Mesendoderm (in vitro differentiated cells): ENCODE data around the gene LUC7L2.

Experiments
- DNase-seq: peaks from one replicate; pipeline ENCODE4 v3.0.0; 2013
- H2AK5ac ChIP-seq: 2 replicates; pipeline ENCODE4 v1.6.1; 2013; ENCODE audit warnings: low read length, inconsistent platforms
- H2BK120ac ChIP-seq: 2 replicates; pipeline ENCODE4 v1.6.1; 2013; ENCODE audit warnings: low read depth, mild to moderate bottlenecking, low read length, moderate library complexity, mixed read lengths
- H2BK15ac ChIP-seq: replicated peaks from 2 replicates; pipeline ENCODE4 v1.6.1; 2013; ENCODE audit warnings: low read depth, mild to moderate bottlenecking, moderate library complexity
- H2BK5ac ChIP-seq: 2 replicates; pipeline ENCODE4 v1.6.1; 2013; ENCODE audit warnings: low read length, inconsistent platforms
- H3K18ac ChIP-seq: 2 replicates; pipeline ENCODE4 v1.6.1; 2013; ENCODE audit warnings: mild to moderate bottlenecking, low read length, mixed read lengths
- H3K23ac ChIP-seq: one replicate; pipeline ENCODE4 v1.6.1; 2013; ENCODE audit warnings: low read length
- H3K27ac ChIP-seq: 2 replicates; pipeline ENCODE4 v1.5.1; 2013; ENCODE audit warnings: low read depth, mild to moderate bottlenecking, inconsistent platforms, low read length, moderate library complexity
- H3K27me3 ChIP-seq: 2 replicates; pipeline ENCODE4 v1.6.1; 2013; ENCODE audit warnings: low read length, control low read depth, mild to moderate bottlenecking, inconsistent platforms; ENCODE audit not compliant: insufficient read depth, poor library complexity
- H3K36me3 ChIP-seq: 2 replicates; pipeline ENCODE4 v1.6.1; 2013; ENCODE audit warnings: low read length, inconsistent platforms; ENCODE audit not compliant: control insufficient read depth, insufficient read depth
- H3K4ac ChIP-seq: one replicate; pipeline ENCODE4 v1.6.1; 2013; ENCODE audit warnings: low read depth, mild to moderate bottlenecking, low read length, moderate library complexity
- H3K4me1 ChIP-seq: 2 replicates; pipeline ENCODE4 v1.6.1; 2013; ENCODE audit warnings: low read depth, low read length, inconsistent platforms; ENCODE audit not compliant: control insufficient read depth
- H3K4me2 ChIP-seq: 2 replicates; pipeline ENCODE4 v1.6.1; 2013; ENCODE audit warnings: low read length
- H3K4me3 ChIP-seq: 2 replicates; pipeline ENCODE4 v1.5.1; 2013; ENCODE audit warnings: mild to moderate bottlenecking, low read length
- H3K56ac ChIP-seq: one replicate; pipeline ENCODE4 v1.6.1; 2013; ENCODE audit warnings: low read length
- H3K79me1 ChIP-seq: 2 replicates; pipeline ENCODE4 v1.6.1; 2013; ENCODE audit warnings: low read length, inconsistent platforms
- H3K79me2 ChIP-seq: 2 replicates; pipeline ENCODE4 v1.6.1; 2013; ENCODE audit warnings: mild to moderate bottlenecking, low read length; ENCODE audit not compliant: control insufficient read depth, insufficient read depth
- H3K9ac ChIP-seq: 2 replicates; pipeline ENCODE4 v1.6.1; 2013; ENCODE audit warnings: low read length, inconsistent platforms
- H4K5ac ChIP-seq: one replicate; pipeline ENCODE4 v1.6.1; 2013; ENCODE audit warnings: low read length
- H4K8ac ChIP-seq: one replicate; pipeline ENCODE4 v1.6.1; 2013; ENCODE audit warnings: low read depth, mild to moderate bottlenecking, control low read depth, low read length, moderate library complexity
- WGBS: extraction: QIAGEN DNeasy Blood & Tissue Kit; methylation state at CpG from one replicate; pipeline ENCODE4 v1.1.7; 2013; ENCODE audit warnings: low lambda C conversion rate, missing lambda C conversion rate; ENCODE audit not compliant: insufficient coverage; ENCODE audit errors: extremely low coverage; 5-methylcytosine and 5-hydroxymethylcytosine counted together

LUC7L2 gene

DNA sequence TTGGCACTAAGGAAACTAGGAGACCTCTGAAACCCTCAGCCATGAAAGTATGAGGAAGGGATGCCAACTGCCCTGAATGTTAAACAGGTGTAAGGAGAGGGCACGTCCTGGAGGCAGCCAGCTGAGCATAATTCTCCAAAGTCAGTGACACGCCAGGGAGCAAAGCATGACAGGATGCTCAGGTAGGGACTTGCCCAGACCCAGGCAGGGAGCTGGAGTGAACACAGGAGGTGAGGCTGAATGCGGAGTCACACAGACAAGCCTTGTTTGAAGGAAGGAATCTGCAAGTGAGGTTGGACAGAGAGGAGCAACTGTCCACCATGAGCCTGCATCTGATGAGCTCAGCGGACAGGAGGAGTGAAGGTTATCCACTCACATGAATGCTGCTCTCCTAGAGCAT, 82.3 kb downstream of the LUC7L2 start:
- Histone ChIP-seq H3K23ac (peak overlapping the region; percentile 97), H2BK120ac (no peak overlapping the region), H4K5ac (no peak overlapping the region), H3K27ac (no peak overlapping the region), H3K27me3 (no peaks in the 10 kb centered on the region), H3K56ac (no peak overlapping the region), H3K4me1 (no peaks in the 10 kb centered on the region), H3K36me3 (no peaks in the 10 kb centered on the region), H3K4ac (no peak overlapping the region), H3K4me3 (no peak overlapping the region), H4K8ac (no peak overlapping the region), H3K4me2 (no peak overlapping the region), H3K79me1 (no peaks in the 10 kb centered on the region), H2AK5ac (no peak overlapping the region), H3K79me2 (no peaks in the 10 kb centered on the region), H3K9ac (no peak overlapping the region), H3K18ac (no peak overlapping the region), H2BK5ac (no peak overlapping the region), H2BK15ac (no peak overlapping the region)
- no peak for DNase-seq
- no CpG with 5 or more reads among the region's 4 CpGs for WGBS

DNA sequence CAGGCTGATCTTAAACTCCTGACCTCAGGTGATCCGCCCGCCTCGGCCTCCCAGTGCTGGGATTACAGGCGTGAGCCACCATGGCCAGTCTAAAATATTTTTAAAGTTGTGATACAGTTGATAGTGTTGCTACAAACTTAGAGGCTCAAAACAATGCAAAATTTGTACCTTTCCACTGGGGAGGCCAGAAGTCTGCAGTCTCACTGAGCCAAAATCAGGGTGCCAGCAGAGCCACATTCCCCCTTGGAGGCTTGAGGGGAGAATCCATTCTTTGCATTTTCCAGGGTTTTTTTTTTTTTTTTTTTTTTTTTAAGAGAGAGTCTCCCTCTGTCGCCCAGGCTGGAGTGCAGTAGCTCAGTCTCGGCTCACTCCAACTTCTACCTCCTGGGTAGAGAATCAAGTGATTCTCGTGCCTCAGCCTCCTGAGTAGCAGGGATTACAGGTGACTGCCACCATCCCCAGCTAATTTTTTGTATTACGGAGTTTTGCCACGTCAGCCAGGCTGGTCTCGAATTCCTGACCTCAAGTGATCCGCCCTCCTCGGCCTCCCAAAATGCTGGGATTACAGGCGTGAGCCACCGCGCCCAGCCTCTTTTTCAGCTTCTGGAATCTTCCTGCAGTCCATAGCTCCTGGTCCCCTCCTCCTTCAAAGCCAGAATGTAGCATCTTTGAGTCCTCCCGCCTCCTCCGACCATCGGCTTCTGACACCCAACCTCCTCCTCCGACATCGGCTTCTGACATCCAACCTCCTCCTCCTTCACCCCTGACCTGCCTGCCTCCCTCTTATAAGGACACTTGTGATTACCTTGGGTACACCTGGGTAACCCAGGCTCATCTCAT, 86.6 kb downstream of the LUC7L2 start:
- H3K36me3 ChIP-seq: no peaks in the 10 kb centered on the region
- H3K27ac ChIP-seq: no peak overlapping the region
- H3K18ac ChIP-seq: no peak overlapping the region
- no peaks in the 10 kb centered on the region for H3K4me1 ChIP-seq
- no peak overlapping the region for H2BK15ac ChIP-seq
- no peaks in the 10 kb centered on the region for H3K27me3 ChIP-seq
- no peaks in the 10 kb centered on the region for H3K79me2 ChIP-seq
- H4K8ac ChIP-seq: no peak overlapping the region
- no peak overlapping the region for H4K5ac ChIP-seq
- WGBS: no CpG with 5 or more reads among the region's 20 CpGs
- no peak overlapping the region for H3K9ac ChIP-seq
- no peak overlapping the region for H3K4me3 ChIP-seq
- H3K79me1 ChIP-seq: no peaks in the 10 kb centered on the region
- H2AK5ac ChIP-seq: no peak overlapping the region
- no peak overlapping the region for H3K23ac ChIP-seq
- no peak overlapping the region for H3K4me2 ChIP-seq
- no peak for DNase-seq
- no peak overlapping the region for H3K4ac ChIP-seq
- no peak overlapping the region for H3K56ac ChIP-seq
- no peak overlapping the region for H2BK5ac ChIP-seq
- no peak overlapping the region for H2BK120ac ChIP-seq

DNA sequence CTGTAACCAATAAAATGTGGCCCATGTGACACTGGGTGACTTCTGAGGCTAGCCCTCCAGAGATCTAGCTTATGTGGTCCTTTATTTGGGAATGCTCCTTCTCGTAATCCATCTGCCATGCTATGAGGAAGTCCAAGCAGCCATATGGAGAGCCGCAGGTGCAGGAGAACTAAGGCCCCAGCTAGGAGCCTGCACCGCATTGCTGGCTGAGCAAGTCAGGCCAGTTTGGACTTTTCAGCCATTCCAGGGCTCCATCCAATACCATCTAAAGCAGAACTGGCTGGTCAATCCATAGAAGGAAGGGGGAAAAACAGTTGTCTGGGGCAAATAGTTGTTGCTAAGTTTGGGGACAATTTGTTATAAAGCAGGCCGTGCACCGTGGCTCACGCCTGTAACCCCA, 91.2 kb downstream of the LUC7L2 start:
- Histone ChIP-seq H3K9ac (no peak overlapping the region), H3K4me2 (no peak overlapping the region), H3K23ac (no peak overlapping the region), H3K4me1 (no peaks in the 10 kb centered on the region), H3K4me3 (no peak overlapping the region), H2BK120ac (no peak overlapping the region), H3K56ac (no peak overlapping the region), H2BK5ac (no peak overlapping the region), H2AK5ac (no peak overlapping the region), H3K27ac (no peak overlapping the region), H3K4ac (no peak overlapping the region), H4K5ac (no peak overlapping the region), H3K27me3 (no peaks in the 10 kb centered on the region), H4K8ac (no peak overlapping the region), H3K79me1 (no peaks in the 10 kb centered on the region), H3K18ac (no peak overlapping the region), H3K79me2 (no peaks in the 10 kb centered on the region), H2BK15ac (no peak overlapping the region), H3K36me3 (no peaks in the 10 kb centered on the region)
- no CpG with 5 or more reads among the region's 6 CpGs for WGBS
- no peak for DNase-seq

DNA sequence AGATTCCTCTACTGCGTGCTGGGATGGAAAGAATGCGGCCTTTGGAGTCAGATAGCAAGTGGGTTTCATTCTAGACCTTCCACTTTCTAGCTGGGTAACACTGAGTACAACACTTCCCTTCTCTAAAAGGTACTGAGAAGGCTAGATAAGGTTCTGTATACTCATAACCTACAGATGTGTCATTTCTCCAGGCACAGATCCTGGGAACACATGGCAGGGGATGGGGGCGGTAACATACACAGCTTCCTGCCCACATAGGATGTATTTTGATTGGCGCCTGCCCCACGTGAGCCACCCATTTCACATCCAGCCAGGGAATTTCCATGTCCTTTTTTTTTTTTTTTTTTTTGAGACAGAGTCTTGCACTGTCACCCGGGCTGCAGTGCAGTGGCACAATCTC, 91.9 kb downstream of the LUC7L2 start:
- no peak overlapping the region for H3K4me3 ChIP-seq
- no peak overlapping the region for H3K9ac ChIP-seq
- H2AK5ac ChIP-seq: no peak overlapping the region
- no peaks in the 10 kb centered on the region for H3K27me3 ChIP-seq
- no peak overlapping the region for H3K4me2 ChIP-seq
- no peaks in the 10 kb centered on the region for H3K4me1 ChIP-seq
- no peak overlapping the region for H3K18ac ChIP-seq
- H3K4ac ChIP-seq: no peak overlapping the region
- H4K5ac ChIP-seq: no peak overlapping the region
- H3K56ac ChIP-seq: no peak overlapping the region
- no peak overlapping the region for H2BK15ac ChIP-seq
- H3K79me2 ChIP-seq: no peaks in the 10 kb centered on the region
- no peak overlapping the region for H3K27ac ChIP-seq
- H3K79me1 ChIP-seq: no peaks in the 10 kb centered on the region
- no peak for DNase-seq
- H4K8ac ChIP-seq: no peak overlapping the region
- no peaks in the 10 kb centered on the region for H3K36me3 ChIP-seq
- no peak overlapping the region for H2BK5ac ChIP-seq
- H2BK120ac ChIP-seq: no peak overlapping the region
- no peak overlapping the region for H3K23ac ChIP-seq
- no CpG with 5 or more reads among the region's 6 CpGs for whole genome bisulfite sequencing

DNA sequence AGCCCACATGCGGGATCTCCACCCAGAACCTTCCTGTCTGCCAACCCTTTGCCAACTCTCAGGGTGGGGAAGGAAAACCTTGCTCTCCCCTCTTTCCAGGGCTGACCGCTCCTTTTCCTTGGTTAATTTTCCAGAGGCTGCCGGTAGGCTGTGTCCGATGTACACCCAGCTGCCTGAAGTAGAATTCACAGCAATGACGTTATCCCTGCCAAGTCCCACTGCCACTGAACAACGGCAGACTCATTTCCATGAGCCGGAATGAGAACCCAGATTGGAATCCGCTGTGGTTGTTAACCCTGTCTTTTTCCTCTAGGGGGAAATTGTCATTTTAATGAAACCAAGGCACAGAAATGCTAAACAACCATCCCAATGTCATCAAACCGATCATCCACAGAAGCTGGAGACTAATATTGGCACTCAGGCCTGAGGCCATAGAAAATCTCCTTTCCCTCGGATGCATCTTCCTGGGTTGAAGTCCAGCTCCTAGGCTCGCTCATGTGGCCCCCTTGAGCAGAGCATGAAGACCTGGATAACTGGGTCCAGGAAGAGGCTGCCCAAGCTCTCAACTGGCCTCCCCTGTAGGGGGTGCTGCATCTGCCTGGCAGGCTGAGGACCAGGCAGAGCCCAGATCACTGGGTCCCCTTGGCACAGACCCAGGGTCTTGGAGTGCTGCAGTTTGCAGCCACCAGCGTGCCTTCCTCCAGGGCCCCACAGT, 93.4 kb downstream of the LUC7L2 start:
- peak; percentile 24 for DNase-seq
- H3K4ac ChIP-seq: no peak overlapping the region
- H3K9ac ChIP-seq: no peak overlapping the region
- no peak overlapping the region for H3K27ac ChIP-seq
- H3K27me3 ChIP-seq: no peaks in the 10 kb centered on the region
- no peak overlapping the region for H4K8ac ChIP-seq
- H3K4me1 ChIP-seq: no peaks in the 10 kb centered on the region
- H2AK5ac ChIP-seq: no peak overlapping the region
- no peaks in the 10 kb centered on the region for H3K36me3 ChIP-seq
- no peak overlapping the region for H3K18ac ChIP-seq
- H3K4me2 ChIP-seq: no peak overlapping the region
- no peaks in the 10 kb centered on the region for H3K79me1 ChIP-seq
- H4K5ac ChIP-seq: no peak overlapping the region
- no peak overlapping the region for H3K56ac ChIP-seq
- H2BK5ac ChIP-seq: no peak overlapping the region
- H3K4me3 ChIP-seq: no peak overlapping the region
- H2BK15ac ChIP-seq: no peak overlapping the region
- WGBS: no CpG with 5 or more reads among the region's 12 CpGs
- H2BK120ac ChIP-seq: no peak overlapping the region
- no peaks in the 10 kb centered on the region for H3K79me2 ChIP-seq
- H3K23ac ChIP-seq: no peak overlapping the region
